Naive thymus-derived CD8-positive, alpha-beta T cell (primary cell): ENCODE data around the gene SYCP2. TPM values are rescaled to one million over a fixed set of nuclear protein-coding genes. Genes with fewer than 3 reads are reported as not detected.
"Not testable (repeated sequence)": the region's sequence is repeated elsewhere in the genome, so short reads cannot be mapped to it uniquely, and the experiment has no call there.

Source experiments
- ATAC-seq, 2 donors: fragments of 150-1000 bp; cut with Tn5 transposase in 1 of 2; sonication (Bioruptor Pico), chemical (Tn5 transposase) in 1 of 2; 1 replicate in 1 of 2; 2 replicates in 1 of 2; pipeline ENCODE4 v1.10.0; 2021; ENCODE audit warnings: mild to moderate bottlenecking in 2 of 2, moderate library complexity in 2 of 2
- POLR2A ChIA-PET: fragments of 350-600 bp; sonication (Branson Sonifier 250); formaldehyde crosslinking; loops from one replicate; lab custom pipeline; 2021; ENCODE audit warnings: antibody characterized with exemption; lab: Charles Lee
- DNase-seq, 10 donors: peaks; one replicate each; pipeline versions ENCODE4 v3.0.0 to v3.0.0-alpha.2; 2020 to 2022
- H3K27ac Mint-ChIP-seq, 10 donors: one replicate each; pipeline ENCODE4 v1.8.0; 2020 to 2022; ENCODE audit warnings: mild to moderate bottlenecking in 10 of 10, mixed read lengths in 10 of 10, moderate library complexity in 4 of 10, inconsistent platforms in 1 of 10
- H3K27me3 Mint-ChIP-seq, 5 donors: one replicate each; pipeline ENCODE4 v1.8.0; 2021 to 2022; ENCODE audit warnings: mixed read lengths in 5 of 5
- H3K36me3 Mint-ChIP-seq, 3 donors: one replicate each; pipeline ENCODE4 v1.8.0; 2020 to 2022; ENCODE audit warnings: mixed read lengths in 3 of 3, mild to moderate bottlenecking in 2 of 3, inconsistent platforms in 1 of 3
- H3K4me1 Mint-ChIP-seq, 4 donors: one replicate each; pipeline ENCODE4 v1.8.0; 2021 to 2022; ENCODE audit warnings: mixed read lengths in 4 of 4
- H3K4me3 Mint-ChIP-seq, 10 donors: one replicate each; pipeline ENCODE4 v1.8.0; 2020 to 2022; ENCODE audit warnings: mild to moderate bottlenecking in 10 of 10, mixed read lengths in 10 of 10, moderate library complexity in 6 of 10, inconsistent platforms in 1 of 10
- H3K9me3 Mint-ChIP-seq, 9 donors: one replicate each; pipeline ENCODE4 v1.8.0; 2020 to 2022; ENCODE audit warnings: mixed read lengths in 9 of 9, mild to moderate bottlenecking in 3 of 9, inconsistent platforms in 1 of 9, moderate library complexity in 1 of 9
- polyA plus RNA-seq, 3 donors: library from polyadenylated mRNA; unstranded; fragments of 300-500 nt; fragmentation: Illumina TruSeq; gene quantifications; one replicate each; pipeline ENCODE4 v1.2.3, GENCODE V29; 2021
- total RNA-seq, 8 experiments: library from RNA in 2 of 8; stranded (reverse) in 2 of 8; gene quantifications; one replicate each; pipeline ENCODE4 v1.2.3 and lab custom pipeline; 2021 to 2026

SYCP2 gene
- total and polyA plus RNA-seq, 5 experiments from 2014 or later, result 1.2 to 8.3 (median 1.9) TPM

DNA sequence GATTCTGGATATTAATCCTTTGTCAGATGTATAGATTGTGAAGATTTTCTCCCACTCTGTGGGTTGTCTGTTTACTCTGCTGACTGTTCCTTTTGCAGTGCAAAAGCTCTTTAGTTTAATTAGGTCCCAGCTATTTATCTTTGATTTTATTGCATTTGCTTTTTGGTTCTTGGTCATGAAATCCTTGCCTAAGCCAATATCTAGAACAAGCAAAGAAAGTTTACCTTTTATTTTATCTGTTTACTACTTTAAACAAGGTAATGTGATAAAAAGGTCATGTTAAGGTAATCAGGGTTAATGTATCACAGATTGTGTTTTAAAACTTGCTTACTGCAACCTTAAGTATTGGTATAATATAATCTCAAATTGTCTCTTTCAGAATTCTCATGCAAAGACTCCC lies 24.1 kb upstream of the SYCP2 start:
- not testable (repeated sequence) for H3K4me1 Mint-ChIP-seq

DNA sequence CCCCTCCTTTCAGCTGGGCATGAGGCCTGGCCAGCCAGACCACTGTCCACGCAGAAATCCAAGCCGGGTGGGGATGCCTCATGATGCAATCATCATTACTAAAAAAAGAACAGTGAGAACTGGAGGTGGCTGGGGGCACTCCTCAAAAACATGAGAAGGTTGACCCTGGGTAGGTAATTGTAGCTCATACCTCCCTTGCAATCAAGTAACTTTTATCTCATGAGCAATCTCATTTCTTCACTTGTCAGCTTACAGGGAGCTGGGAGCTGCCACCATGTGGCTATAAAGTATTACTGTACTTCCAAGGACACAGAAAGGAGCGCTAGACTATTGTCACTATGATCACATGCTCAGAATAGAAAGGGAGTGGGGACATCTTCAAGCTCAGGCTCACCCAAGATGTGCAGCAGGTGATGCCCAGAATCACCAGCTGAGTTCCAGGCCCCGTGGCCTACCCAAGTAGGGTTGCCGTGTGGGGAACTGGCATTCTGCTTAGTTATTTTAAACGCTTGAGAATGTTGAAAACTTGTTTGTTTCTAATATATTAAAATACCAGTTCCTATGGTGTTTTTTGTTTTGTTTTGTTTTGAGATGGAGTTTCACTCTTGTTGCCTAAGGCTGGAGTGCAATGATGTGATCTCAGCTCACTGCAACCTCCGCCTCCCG lies 21.8 kb upstream of the SYCP2 start:
- peak overlapping the region in 3 of 10 donors; percentile 9 to 53 (median 28) for H3K27ac Mint-ChIP-seq
- POLR2A ChIA-PET, result no interaction called here
- DNase-seq, result no peak

More for the DNA sequence above, 24.1 kb upstream of the SYCP2 start:
- DNase-seq, H3K4me3 Mint-ChIP-seq, POLR2A ChIA-PET, H3K27me3 Mint-ChIP-seq, H3K9me3 Mint-ChIP-seq, H3K27ac Mint-ChIP-seq, ATAC-seq: not testable (repeated sequence)
- H3K36me3 Mint-ChIP-seq, result peaks cover 0 to 23% (median 16%) of the 10 kb centered on the region in 3 donors

GRCh38 chr20:59954718-59955117 lies 21.3 kb upstream of the SYCP2 start:
- Mint-ChIP-seq H3K9me3 (no peaks in the 10 kb centered on the region), H3K36me3 (peaks cover 0 to 12% (median 3%) of the 10 kb centered on the region in 3 donors), H3K27me3 (no peaks in the 10 kb centered on the region), H3K4me1 (no peaks in the 10 kb centered on the region), H3K4me3 (no peak overlapping the region), H3K27ac (peak overlapping the region in 4 of 10 donors; percentile 8 to 53 (median 18))
- DNase-seq (no peak), ATAC-seq (no peak)
- POLR2A ChIA-PET, result no interaction called here

More for the DNA sequence above, 21.8 kb upstream of the SYCP2 start:
- Mint-ChIP-seq H3K9me3 (no peaks in the 10 kb centered on the region), H3K27me3 (no peaks in the 10 kb centered on the region), H3K36me3 (peaks cover 0 to 18% (median 7%) of the 10 kb centered on the region in 3 donors), H3K4me1 (no peaks in the 10 kb centered on the region), H3K4me3 (no peak overlapping the region)
- no peak for ATAC-seq

- H3K27me3 Mint-ChIP-seq, result no peaks in the 10 kb centered on the region
- no peak for ATAC-seq
- no peak for DNase-seq
- H3K36me3 Mint-ChIP-seq, result peaks cover 0 to 19% (median 0%) of the 10 kb centered on the region in 3 donors
- POLR2A ChIA-PET, result interaction anchor here (1.6 kb wide), 1 partner anchor 9 kb away, joined by 9 read pairs; the partner anchor contains the start of genes FAM217B and PPP1R3D
- no peak overlapping the region for H3K4me3 Mint-ChIP-seq
- H3K9me3 Mint-ChIP-seq, result no peaks in the 10 kb centered on the region
- peak overlapping the region in 8 of 10 donors; percentile 45 to 95 (median 61) for H3K27ac Mint-ChIP-seq
- H3K4me1 Mint-ChIP-seq, result peaks cover 6 to 21% (median 16%) of the 10 kb centered on the region in 4 donors
Measured at GRCh38 chr20:59949911-59950310, 16.5 kb upstream of the SYCP2 start.

GRCh38 chr20:59948828-59949720 lies 15.6 kb upstream of the SYCP2 start:
- DNase-seq (peak in 8 of 10 donors; percentile 20 to 75 (median 54)), ATAC-seq (peak; percentile 90 to 94)
- POLR2A ChIA-PET, result interaction anchor here (1.2 to 1.6 kb wide), 2 partner anchors 8 to 11 kb away, joined by 3 to 9 read pairs; partner anchors contain the start of genes FAM217B and PPP1R3D
- Mint-ChIP-seq H3K27ac (peak overlapping the region; percentile 86 to 97 (median 93)), H3K4me3 (peak overlapping the region; percentile 61 to 83 (median 74)), H3K9me3 (no peaks in the 10 kb centered on the region), H3K4me1 (peaks cover 9 to 25% (median 21%) of the 10 kb centered on the region in 4 donors), H3K27me3 (no peaks in the 10 kb centered on the region), H3K36me3 (peaks cover 8 to 27% (median 8%) of the 10 kb centered on the region in 3 donors)

DNA sequence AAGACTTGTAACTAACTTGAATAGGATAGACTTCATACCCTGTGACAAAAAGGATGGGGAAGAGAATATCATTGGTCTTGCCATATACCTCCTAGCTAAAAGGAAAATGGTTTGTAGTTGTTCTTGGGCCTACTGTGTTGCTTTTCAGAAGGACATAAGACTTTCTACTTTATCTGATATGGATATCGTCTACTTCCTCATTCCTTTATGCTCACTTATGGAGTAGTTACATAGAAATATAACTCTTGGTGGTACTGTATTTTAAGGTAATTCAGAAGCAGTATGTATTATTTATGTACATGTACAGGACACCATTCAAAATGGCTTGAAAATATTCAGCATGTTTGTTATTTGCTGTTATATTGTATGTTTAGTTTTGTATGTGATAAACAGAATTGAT lies 14.8 kb upstream of the SYCP2 start:
- peak overlapping the region in 8 of 10 donors; percentile 88 to 97 (median 93) for H3K27ac Mint-ChIP-seq
- no peaks in the 10 kb centered on the region for H3K9me3 Mint-ChIP-seq
- POLR2A ChIA-PET, result interaction anchor here (1.2 kb wide), 1 partner anchor 10 kb away, joined by 3 read pairs; no protein-coding TSS in a partner anchor
- H3K4me3 Mint-ChIP-seq, result peak overlapping the region in 2 of 10 donors; percentile 69 to 83
- peaks cover 9 to 26% (median 21%) of the 10 kb centered on the region in 4 donors for H3K4me1 Mint-ChIP-seq
- DNase-seq (no peak), ATAC-seq (no peak)
- H3K27me3 Mint-ChIP-seq, result no peaks in the 10 kb centered on the region
- peaks cover 8 to 33% (median 10%) of the 10 kb centered on the region in 3 donors for H3K36me3 Mint-ChIP-seq

GRCh38 chr20:59947376-59947775 lies 13.9 kb upstream of the SYCP2 start:
- Mint-ChIP-seq H3K4me1 (peaks cover 9 to 26% (median 21%) of the 10 kb centered on the region in 4 donors), H3K9me3 (no peaks in the 10 kb centered on the region), H3K36me3 (peaks cover 8 to 36% (median 13%) of the 10 kb centered on the region in 3 donors), H3K27ac (peak overlapping the region in 2 of 10 donors; percentile 10 to 43), H3K4me3 (no peak overlapping the region), H3K27me3 (no peaks in the 10 kb centered on the region)
- ATAC-seq (no peak), DNase-seq (no peak)
- POLR2A ChIA-PET, result no interaction called here

GRCh38 chr20:59945731-59946130 lies 12.3 kb upstream of the SYCP2 start:
- Mint-ChIP-seq H3K36me3 (peaks cover 8 to 39% (median 13%) of the 10 kb centered on the region in 3 donors), H3K4me1 (peaks cover 17 to 42% (median 37%) of the 10 kb centered on the region in 4 donors), H3K27me3 (no peaks in the 10 kb centered on the region), H3K4me3 (no peak overlapping the region), H3K9me3 (no peaks in the 10 kb centered on the region), H3K27ac (peak overlapping the region in 3 of 10 donors; percentile 35 to 43 (median 37))
- ATAC-seq, result no peak
- POLR2A ChIA-PET, result no interaction called here
- DNase-seq, result no peak

GRCh38 chr20:59945175-59945574 lies 11.7 kb upstream of the SYCP2 start:
- peaks cover 8 to 39% (median 13%) of the 10 kb centered on the region in 3 donors for H3K36me3 Mint-ChIP-seq
- H3K27me3 Mint-ChIP-seq, result no peaks in the 10 kb centered on the region
- no peak for DNase-seq
- H3K27ac Mint-ChIP-seq, result peak overlapping the region in 1 of 10 donors; percentile 43
- POLR2A ChIA-PET, result no interaction called here
- H3K4me1 Mint-ChIP-seq, result peaks cover 17 to 46% (median 41%) of the 10 kb centered on the region in 4 donors
- no peaks in the 10 kb centered on the region for H3K9me3 Mint-ChIP-seq
- no peak overlapping the region for H3K4me3 Mint-ChIP-seq
- ATAC-seq, result no peak

DNA sequence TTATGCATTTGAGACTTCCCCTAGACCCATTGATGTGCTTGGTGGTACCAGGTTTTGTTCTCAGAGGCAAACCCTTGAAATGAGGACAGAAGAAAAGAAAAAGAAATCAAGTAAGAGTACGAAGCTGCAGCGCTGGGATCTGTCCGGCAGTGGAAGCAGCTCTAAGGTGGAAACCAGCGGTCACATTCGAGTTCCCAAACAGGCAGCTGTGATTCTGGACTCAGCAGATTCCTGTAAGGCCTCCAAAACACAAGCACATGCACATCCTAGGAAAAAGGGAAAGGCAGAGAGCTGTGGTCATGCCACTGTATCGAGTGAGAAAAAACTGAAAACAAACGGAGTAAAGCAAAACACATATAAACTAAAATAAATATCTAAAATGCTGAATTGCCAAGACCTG lies 11.3 kb upstream of the SYCP2 start:
- H3K4me1 Mint-ChIP-seq, result peaks cover 17 to 47% (median 42%) of the 10 kb centered on the region in 4 donors

GRCh38 chr20:59942245-59942644 lies 8.8 kb upstream of the SYCP2 start:
- Mint-ChIP-seq H3K9me3 (no peaks in the 10 kb centered on the region), H3K4me3 (peak overlapping the region in 5 of 10 donors; percentile 1 to 60 (median 14)), H3K27me3 (no peaks in the 10 kb centered on the region), H3K36me3 (peaks cover 8 to 41% (median 13%) of the 10 kb centered on the region in 3 donors), H3K27ac (peak overlapping the region in 3 of 10 donors; percentile 25 to 98 (median 72)), H3K4me1 (peaks cover 16 to 52% (median 45%) of the 10 kb centered on the region in 4 donors)
- ATAC-seq (no peak), DNase-seq (no peak)
- POLR2A ChIA-PET, result no interaction called here

More for the DNA sequence above, 11.3 kb upstream of the SYCP2 start:
- Mint-ChIP-seq H3K27ac (peak overlapping the region in 1 of 10 donors; percentile 56), H3K4me3 (no peak overlapping the region), H3K36me3 (peaks cover 8 to 39% (median 13%) of the 10 kb centered on the region in 3 donors), H3K9me3 (no peaks in the 10 kb centered on the region), H3K27me3 (no peaks in the 10 kb centered on the region)
- DNase-seq (no peak), ATAC-seq (no peak)
- POLR2A ChIA-PET, result interaction anchor here (0.9 kb wide), 1 partner anchor 10 kb away, joined by 3 read pairs; no protein-coding TSS in a partner anchor

DNA sequence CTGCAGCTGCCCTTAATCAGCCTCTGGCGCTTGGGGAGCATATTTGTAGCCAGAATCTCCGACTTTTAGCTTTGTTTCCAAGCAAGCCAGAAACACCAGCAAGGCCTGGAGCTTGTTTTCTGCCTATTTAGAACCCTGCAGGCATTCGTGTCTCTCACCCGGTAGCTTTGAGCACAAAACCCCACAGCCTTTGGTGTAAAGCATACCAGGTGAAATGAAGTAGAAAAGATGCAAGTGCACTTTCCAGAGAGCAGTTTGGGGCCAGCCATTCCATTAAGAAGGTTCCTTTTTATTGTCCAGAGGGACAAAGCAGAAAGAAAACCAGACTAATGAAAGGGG lies 7.5 kb upstream of the SYCP2 start:
- H3K27me3 Mint-ChIP-seq, result no peaks in the 10 kb centered on the region
- H3K27ac Mint-ChIP-seq, result peak overlapping the region; percentile 95 to 99 (median 98)
- ATAC-seq (no peak), DNase-seq (no peak)
- H3K4me1 Mint-ChIP-seq, result peaks cover 14 to 62% (median 52%) of the 10 kb centered on the region in 4 donors
- peak overlapping the region; percentile 92 to 99 (median 97) for H3K4me3 Mint-ChIP-seq
- H3K9me3 Mint-ChIP-seq, result no peaks in the 10 kb centered on the region
- H3K36me3 Mint-ChIP-seq, result peaks cover 8 to 33% (median 13%) of the 10 kb centered on the region in 3 donors
- POLR2A ChIA-PET, result interaction anchor here (0.6 to 2.1 kb wide), 3 partner anchors 9 to 1024 kb away, joined by 5 to 9 read pairs (median 6); no protein-coding TSS in a partner anchor
